Activated T-helper 1 cell treated with Interleukin-2 at 50 U/mL for 16 hours (primary cell): ENCODE data around the gene TBC1D2B.
"Not testable (repeated sequence)": the region's sequence is repeated elsewhere in the genome, so short reads cannot be mapped to it uniquely, and the experiment has no call there.

Experiments used
- DNase-seq: peaks from one replicate; pipeline ENCODE4 v3.0.0-alpha.2; 2020; ENCODE audit warnings: low read depth

The TBC1D2B gene

GRCh38 chr15:77974416-77975331 is 102.8 kb downstream of the TBC1D2B start:
- no peak for DNase-seq

- DNase-seq: no peak
These were observed 103.5 kb downstream of the TBC1D2B start for GRCh38 chr15:77974098-77974414.

DNA sequence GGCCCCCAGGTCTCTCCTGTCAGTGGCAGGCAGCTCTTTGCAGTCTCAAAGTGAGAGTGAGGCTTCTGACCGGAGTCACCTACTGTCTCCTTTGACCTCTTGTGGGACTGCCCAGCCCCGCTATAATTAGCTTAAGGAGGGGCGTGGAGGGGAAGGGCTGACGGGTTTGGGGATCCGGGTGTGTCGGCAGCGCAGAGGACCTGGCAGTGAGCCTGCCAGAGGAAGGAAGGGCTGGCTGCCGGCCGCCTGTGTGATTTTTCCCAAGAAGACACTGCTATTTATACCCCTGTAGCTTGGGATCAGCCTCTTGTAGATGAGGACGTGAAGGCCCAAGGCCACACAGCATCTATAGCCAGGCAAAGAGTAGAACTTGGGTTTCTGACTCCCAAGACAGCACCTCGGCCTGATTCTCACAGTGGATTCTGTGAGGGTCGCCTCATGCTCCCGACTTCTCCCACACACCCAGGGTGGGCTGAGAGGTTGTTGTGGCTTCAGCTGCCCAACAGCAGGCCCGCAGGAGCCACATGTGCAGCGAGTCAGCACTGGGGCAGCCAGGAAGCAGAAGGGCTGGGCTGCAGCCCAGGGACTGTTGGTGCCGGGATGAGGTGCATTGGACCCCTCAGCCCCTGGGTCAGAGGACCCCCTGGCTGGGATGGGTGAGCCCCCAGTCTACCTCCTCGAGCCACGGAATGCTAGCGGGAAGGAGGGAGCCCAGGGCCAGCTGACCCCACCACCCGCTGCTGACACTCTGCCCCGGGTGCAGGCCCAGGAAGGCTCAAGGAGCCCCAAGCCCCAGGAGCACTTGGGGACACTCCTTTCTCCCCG is 104.0 kb downstream of the TBC1D2B start:
- DNase-seq: not testable (repeated sequence)

DNA sequence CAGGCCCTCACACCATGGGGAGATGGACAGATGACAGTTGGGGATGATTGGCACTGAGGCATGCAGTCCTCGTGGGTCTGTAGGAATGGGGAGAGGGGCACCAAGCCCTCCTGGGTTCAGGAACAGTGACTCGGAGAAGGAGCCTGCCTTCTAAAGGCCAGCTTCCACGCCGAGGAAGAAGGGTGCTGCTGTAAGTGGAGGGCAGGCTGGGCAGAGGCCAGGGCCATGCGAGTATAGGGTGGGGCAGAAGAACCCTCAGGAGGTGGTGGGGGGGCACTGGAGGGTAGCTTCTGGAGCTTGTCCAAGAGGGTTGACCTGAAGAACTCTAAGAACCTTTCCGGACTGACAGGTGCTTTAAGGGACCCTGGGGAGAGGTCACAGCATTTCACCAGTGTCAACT is 104.8 kb downstream of the TBC1D2B start:
- DNase-seq: not testable (repeated sequence)

- DNase-seq: not testable (repeated sequence)
These were observed 105.6 kb downstream of the TBC1D2B start for GRCh38 chr15:77971875-77972274.

- DNase-seq: not testable (repeated sequence)
These were observed 106.6 kb downstream of the TBC1D2B start for GRCh38 chr15:77970813-77971360.

GRCh38 chr15:77969055-77969454 is 108.5 kb downstream of the TBC1D2B start:
- DNase-seq: no peak

DNA sequence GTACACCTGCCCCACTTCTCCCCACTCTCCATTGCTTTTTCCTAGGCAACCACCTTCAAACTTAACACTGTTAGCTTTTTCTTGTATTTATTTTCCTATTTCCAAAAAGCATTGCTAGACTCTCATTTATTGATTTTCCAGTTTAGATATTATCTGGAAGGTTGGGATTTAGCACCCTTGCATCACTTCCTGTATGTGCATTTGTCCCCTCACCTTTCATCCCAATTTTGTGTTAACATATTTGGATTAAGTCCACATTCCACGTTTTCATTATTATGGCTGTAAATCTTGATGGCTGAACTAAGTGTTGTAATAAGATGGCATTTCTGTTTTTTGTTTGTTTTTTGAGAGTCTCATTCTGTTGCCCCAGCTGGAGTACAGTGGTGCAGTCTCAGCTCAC is 109.7 kb downstream of the TBC1D2B start:
- DNase-seq: no peak

- not testable (repeated sequence) for DNase-seq
These were observed 110.3 kb downstream of the TBC1D2B start for GRCh38 chr15:77967235-77967615.

DNA sequence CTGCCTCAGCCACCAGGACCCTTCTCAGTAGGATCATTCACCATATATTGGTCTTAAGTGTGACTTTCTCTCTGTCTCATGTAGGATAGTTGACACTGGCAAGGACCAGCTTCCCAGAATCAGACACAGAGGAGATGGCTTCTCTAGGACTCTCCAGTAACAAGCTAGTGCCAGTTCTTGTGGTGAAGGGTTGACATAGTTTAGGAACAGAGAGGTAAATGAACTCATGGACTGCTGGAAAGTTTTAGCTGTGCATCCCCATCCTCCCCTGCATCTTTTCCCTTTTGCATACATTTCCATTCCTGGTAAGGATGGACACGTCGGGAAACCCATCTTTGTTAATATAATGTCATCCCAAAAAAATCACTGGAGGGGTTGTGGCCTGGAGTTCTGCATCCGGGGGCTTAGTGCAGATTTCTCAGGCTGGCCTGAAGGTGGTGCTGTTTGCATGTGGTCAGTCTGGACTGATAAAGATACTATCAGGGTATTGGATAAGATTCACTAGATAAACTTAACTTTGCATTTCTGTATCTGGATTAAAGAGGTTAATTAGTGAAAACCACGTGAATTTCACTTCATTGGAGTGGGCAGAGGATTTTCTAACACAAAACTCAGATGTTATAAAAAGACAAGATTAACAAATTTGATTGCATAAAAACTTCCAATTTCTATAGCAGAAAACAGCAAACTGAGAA is 110.8 kb downstream of the TBC1D2B start:
- peak; percentile 28 for DNase-seq

DNA sequence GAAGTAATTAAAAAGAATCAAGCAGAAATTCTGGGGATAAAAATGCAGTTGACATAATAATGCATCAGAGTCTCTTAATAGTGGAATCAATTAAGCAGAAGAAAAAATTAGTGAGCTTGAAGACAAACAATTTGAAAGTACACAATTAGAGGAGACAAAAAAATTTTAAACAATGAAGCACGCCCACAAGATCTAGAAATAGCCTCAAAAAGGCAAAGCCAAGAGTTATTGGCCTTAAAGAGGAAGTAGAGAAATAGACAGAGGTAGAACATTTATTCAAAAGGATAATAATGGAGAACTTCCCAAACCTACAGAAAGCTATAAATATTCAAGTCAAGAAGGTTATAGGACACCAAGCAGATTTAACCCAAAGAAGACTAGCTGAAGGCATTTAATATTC is 113.3 kb downstream of the TBC1D2B start:
- DNase-seq: no peak

DNA sequence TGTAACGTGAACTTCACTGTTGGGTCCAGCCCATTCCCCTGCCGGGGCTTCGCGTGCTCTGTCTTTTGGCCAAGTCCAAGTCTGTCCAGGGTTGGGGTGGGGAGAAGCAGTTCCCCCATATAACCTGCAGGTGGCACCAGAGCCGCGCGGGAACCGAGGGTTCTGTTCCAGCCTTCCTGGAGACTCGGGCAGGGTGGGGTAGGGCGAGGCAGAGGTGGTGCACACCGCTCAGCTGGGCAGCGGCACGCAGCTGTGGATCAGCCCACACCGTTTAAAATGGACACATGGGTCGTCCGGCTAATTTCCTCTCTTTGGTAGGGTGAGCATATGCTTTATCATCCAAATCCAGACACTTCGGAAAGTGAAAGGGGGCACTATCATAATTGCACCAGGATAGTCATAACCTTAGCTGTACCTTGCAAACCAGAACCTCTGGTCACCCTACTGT is 118.1 kb downstream of the TBC1D2B start:
- DNase-seq: peak; percentile 55

DNA sequence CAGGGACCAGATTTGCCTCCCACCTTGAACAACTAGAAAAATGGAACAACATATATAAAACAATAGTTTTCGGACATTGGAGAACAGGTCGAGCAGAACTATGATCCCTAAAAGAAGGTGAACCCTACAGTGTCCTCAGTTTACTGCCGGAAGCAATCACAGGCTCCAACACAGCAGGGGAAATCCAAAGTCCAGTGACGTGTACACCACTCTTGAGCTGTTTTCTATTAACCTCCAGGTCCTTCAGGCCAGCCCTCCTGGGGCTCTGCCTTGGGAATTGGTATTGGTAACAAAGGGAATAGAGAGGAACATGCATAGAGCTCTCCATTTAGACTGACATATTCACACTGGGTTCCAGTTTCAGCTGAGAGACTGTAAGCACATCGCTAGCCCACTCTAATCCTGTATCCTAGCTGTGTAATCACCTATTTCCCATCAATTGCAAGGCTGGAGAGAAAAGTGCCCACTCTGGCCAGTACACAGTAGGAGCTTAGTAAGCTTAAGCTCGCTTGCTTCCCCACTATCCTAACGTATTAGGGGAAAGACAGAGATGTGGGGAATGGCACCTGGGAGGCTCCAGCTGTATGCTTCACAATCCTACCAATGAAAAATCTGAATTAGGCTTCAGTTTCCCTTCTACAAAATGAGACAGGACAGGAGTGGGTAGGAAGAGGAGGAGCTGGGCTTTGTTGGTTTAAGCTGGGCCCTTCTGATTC is 118.6 kb downstream of the TBC1D2B start:
- DNase-seq: not testable (repeated sequence)

DNA sequence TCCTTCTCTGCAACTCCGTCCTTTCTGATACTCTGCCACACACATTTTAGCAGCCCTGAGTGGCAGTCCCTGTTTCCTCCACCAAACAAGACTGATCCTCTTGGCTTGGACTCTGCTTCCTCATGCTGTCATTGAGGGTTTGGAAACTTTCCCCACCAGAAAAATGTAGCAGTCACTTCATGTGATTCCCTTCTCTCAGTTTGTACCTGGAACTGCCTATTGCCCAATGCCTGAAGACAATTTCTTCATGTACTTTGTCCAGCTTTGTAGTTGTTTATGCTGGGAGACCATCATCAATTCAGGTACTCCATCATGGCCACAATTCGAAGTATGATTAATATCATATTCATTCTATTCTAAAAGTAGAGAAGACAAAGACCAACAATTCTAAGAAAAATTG is 119.5 kb downstream of the TBC1D2B start:
- DNase-seq: not testable (repeated sequence)

DNA sequence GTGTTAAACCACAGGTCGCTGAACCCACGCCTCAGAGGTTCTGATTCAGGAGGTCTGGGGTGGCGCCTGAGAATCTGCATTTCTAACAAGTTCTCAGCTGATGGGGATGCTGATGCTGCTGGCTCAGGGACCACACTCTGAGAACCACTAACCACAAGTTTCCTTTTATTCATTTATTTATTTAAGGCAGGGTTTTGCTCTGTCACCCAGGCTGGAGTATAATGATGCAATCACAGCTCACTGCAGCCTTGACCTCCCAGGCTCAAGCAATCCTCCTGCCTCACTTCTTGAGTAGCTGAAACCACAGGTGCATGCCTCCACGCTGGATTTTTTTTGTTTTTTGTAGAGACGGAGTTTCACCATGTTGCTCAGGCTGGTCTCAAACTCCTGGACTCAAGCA is 123.6 kb downstream of the TBC1D2B start:
- not testable (repeated sequence) for DNase-seq

DNA sequence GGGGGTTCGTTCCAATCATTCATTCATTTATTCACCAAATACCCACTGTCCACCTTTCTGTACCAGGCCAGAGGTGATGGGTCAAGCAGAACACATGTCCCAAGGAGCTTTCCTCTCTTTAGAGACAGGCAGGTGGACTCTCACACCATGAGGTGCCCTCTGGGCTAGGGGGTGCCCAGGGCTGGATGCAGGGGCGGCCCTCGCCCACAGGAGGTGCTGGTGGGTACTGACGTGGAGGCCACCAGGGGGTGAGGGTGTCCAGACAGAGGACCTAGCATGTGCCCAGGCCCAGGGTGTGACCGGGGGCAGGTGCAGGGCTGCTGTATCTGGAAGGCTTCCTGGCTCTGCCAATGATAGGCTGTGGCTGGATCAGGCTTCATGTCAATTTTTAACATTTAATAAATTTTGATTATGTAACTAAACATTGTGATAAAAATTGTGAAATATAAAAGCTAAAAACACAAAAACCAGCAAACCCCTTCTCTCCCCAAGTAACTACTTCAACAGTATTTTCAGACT is 124.5 kb downstream of the TBC1D2B start:
- not testable (repeated sequence) for DNase-seq

- not testable (repeated sequence) for DNase-seq
These were observed 126.3 kb downstream of the TBC1D2B start for GRCh38 chr15:77951105-77951786.

DNA sequence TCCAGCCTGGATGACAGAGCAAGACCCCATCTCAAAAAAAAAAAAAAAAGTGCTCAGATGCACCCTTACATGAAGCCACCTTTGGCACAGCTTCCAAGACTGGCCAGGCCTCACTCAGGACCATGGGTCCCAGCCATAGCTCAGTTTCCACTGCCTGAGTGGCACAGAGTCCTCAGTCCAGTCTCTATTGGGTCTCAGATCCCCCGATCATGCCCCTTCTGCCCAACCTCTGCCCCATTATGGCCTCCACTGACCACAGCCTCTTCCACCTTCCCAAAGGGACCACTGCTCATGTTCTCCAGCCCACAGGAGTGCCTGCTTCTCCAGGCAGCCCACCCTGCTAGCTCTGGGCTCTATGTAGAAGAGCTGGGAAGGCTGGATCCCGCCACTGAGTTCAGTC is 127.0 kb downstream of the TBC1D2B start:
- not testable (repeated sequence) for DNase-seq

GRCh38 chr15:77945566-77945965 is 131.9 kb downstream of the TBC1D2B start:
- DNase-seq: no peak
